Measurements from ENCODE around the gene RS1.
A peak's percentile ranks its signal among the peaks of the same experiment; 100 is the strongest.

RS1 gene

DNA sequence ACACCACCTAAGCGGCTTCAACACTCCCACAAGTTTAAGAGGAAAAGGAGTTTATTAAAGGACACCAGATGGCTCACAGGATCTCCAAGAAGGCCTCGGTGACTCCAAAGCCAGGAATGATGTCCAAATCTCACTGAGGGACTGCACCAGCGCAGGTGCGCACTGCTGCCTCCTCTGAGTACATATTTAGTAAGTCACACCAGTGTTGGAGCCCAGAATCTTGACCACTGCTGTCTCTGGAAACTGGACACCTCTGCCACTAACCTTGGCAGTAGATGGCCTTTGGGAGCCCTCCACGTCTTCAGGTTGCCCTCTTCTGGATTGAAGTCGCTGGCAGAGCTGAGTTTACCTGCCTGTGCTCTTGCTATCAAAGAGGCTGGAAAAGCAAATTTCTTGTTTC lies 10.1 kb upstream of the RS1 start:
- Histone ChIP-seq H3K4me1 (ENCODE audit: insufficient read depth, insufficient read length) (no peaks in the 10 kb centered on the region), H3K9me3 (ENCODE audit: insufficient read depth, low read length) (no peaks in the 10 kb centered on the region), H3K27me3 (ENCODE audit: insufficient read depth, insufficient read length) (no peaks in the 10 kb centered on the region), H3K4me3 (ENCODE audit: insufficient read length, low read depth) (no peak overlapping the region), H3K36me3 (ENCODE audit: insufficient read depth, insufficient read length, low read length) (no peaks in the 10 kb centered on the region), H3K9ac (ENCODE audit: insufficient read length, low read depth) (no peak overlapping the region)
- no peak for DNase-seq (ENCODE audit: low read depth, low spot score)
- TF ChIP-seq SUZ12 (IDR thresholded peaks at IDR 0.05; ENCODE audit: extremely low read depth, insufficient read depth, insufficient read length) (no peak), ZNF274 (IDR thresholded peaks at IDR 0.05; ENCODE audit: low read depth, low read length) (no peak), YY1 (IDR thresholded peaks at IDR 0.05; ENCODE audit: insufficient read depth, insufficient read length) (no peak)

DNA sequence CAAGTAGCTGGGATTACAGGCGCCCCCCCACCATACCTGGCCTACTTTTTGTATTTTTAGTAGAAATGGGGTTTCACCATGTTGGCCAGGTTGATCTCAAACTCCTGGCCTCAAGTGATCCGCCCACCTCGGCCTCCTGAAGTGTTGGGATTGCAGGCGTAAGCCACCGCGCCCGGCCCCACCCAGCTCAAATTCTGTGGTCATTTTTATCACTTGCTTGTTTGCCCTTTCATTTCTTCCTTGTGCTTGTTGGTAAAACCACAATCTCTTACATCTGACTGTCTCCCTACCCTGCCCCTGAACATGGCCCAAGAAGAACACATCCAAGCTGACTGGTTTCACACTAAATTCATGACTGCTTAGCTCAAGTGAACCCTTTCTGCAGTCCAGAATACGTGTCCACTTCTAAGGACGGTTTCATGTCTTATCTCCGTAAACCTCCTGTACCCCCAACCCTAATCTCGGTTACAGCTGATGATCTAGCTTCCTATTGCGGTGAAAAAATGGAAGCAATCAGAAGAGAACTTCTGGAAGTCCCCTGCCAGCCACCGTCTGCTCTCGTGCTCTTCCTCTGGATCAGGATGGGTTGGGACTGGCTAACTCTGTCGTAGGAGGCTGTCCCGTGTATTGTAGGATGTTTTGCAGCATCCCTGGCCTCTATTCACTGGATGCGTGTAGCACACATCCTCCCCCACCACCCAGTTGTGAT lies 5.4 kb upstream of the RS1 start:
- no peaks in the 10 kb centered on the region for H3K36me3 ChIP-seq (ENCODE audit: insufficient read depth, insufficient read length, low read length)
- no peak overlapping the region for H3K4me3 ChIP-seq (ENCODE audit: insufficient read length, low read depth)
- no peaks in the 10 kb centered on the region for H3K9me3 ChIP-seq (ENCODE audit: insufficient read depth, low read length)
- TF ChIP-seq YY1 (IDR thresholded peaks at IDR 0.05; ENCODE audit: insufficient read depth, insufficient read length) (no peak), ZNF274 (IDR thresholded peaks at IDR 0.05; ENCODE audit: low read depth, low read length) (no peak), SUZ12 (IDR thresholded peaks at IDR 0.05; ENCODE audit: extremely low read depth, insufficient read depth, insufficient read length) (no peak)
- H3K27me3 ChIP-seq (ENCODE audit: insufficient read depth, insufficient read length) = no peaks in the 10 kb centered on the region
- H3K9ac ChIP-seq (ENCODE audit: insufficient read length, low read depth) = no peak overlapping the region
- no peaks in the 10 kb centered on the region for H3K4me1 ChIP-seq (ENCODE audit: insufficient read depth, insufficient read length)
- DNase-seq (ENCODE audit: low read depth, low spot score) = no peak

DNA sequence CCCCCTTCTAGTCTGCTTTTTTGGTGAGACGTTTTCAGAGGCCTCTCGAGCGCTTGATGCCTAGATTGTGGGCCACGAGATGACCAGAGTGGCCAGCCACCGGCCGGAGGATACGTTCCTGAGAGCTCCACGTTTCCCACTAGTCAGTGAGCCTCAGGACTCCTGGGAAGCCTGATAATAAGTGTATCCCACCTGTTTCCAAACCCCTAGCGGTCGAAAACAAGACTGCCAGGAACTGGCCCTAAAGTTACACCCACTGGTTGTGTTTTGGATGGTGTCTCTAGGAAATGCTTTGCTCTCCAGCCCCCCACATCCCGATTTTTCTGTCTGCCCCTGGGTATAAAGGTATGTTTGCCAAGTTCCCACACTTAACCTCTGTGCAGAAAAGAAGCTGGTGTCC lies 4.6 kb upstream of the RS1 start:
- no peak for DNase-seq (ENCODE audit: low read depth, low spot score)
- no peaks in the 10 kb centered on the region for H3K36me3 ChIP-seq (ENCODE audit: insufficient read depth, insufficient read length, low read length)
- H3K9ac ChIP-seq (ENCODE audit: insufficient read length, low read depth) = no peak overlapping the region
- H3K27me3 ChIP-seq (ENCODE audit: insufficient read depth, insufficient read length) = no peaks in the 10 kb centered on the region
- H3K4me1 ChIP-seq (ENCODE audit: insufficient read depth, insufficient read length) = no peaks in the 10 kb centered on the region
- no peak for TF ChIP-seq ZNF274 (IDR thresholded peaks at IDR 0.05; ENCODE audit: low read depth, low read length)
- TF ChIP-seq YY1 (IDR thresholded peaks at IDR 0.05; ENCODE audit: insufficient read depth, insufficient read length) = no peak
- TF ChIP-seq SUZ12 (IDR thresholded peaks at IDR 0.05; ENCODE audit: extremely low read depth, insufficient read depth, insufficient read length) = no peak
- H3K4me3 ChIP-seq (ENCODE audit: insufficient read length, low read depth) = no peak overlapping the region
- no peaks in the 10 kb centered on the region for H3K9me3 ChIP-seq (ENCODE audit: insufficient read depth, low read length)

DNA sequence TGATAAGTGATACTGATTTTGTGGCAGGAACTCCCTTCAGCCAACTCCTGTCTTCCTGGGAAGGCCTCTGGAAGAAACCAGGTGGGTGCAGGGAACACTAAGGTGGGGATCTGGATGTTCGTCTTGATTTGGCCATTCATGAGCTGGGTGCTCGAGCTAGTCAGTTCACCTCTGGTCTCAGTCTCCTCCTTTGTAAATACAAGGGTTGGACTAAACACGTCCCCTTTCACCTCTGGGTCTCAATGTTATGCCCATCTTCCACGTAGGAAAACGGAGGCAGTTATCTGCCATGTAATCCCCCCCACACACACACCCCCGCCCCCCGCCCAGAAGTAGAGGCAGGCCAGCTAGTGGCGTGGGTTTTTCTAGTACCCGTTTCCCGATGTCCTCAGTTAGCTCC lies 4.1 kb upstream of the RS1 start:
- Histone ChIP-seq H3K27me3 (ENCODE audit: insufficient read depth, insufficient read length) (no peaks in the 10 kb centered on the region), H3K4me1 (ENCODE audit: insufficient read depth, insufficient read length) (no peaks in the 10 kb centered on the region), H3K36me3 (ENCODE audit: insufficient read depth, insufficient read length, low read length) (no peaks in the 10 kb centered on the region), H3K9ac (ENCODE audit: insufficient read length, low read depth) (no peak overlapping the region), H3K9me3 (ENCODE audit: insufficient read depth, low read length) (no peaks in the 10 kb centered on the region), H3K4me3 (ENCODE audit: insufficient read length, low read depth) (no peak overlapping the region)
- no peak for DNase-seq (ENCODE audit: low read depth, low spot score)
- TF ChIP-seq ZNF274 (IDR thresholded peaks at IDR 0.05; ENCODE audit: low read depth, low read length) = no peak
- no peak for TF ChIP-seq SUZ12 (IDR thresholded peaks at IDR 0.05; ENCODE audit: extremely low read depth, insufficient read depth, insufficient read length)
- no peak for TF ChIP-seq YY1 (IDR thresholded peaks at IDR 0.05; ENCODE audit: insufficient read depth, insufficient read length)

DNA sequence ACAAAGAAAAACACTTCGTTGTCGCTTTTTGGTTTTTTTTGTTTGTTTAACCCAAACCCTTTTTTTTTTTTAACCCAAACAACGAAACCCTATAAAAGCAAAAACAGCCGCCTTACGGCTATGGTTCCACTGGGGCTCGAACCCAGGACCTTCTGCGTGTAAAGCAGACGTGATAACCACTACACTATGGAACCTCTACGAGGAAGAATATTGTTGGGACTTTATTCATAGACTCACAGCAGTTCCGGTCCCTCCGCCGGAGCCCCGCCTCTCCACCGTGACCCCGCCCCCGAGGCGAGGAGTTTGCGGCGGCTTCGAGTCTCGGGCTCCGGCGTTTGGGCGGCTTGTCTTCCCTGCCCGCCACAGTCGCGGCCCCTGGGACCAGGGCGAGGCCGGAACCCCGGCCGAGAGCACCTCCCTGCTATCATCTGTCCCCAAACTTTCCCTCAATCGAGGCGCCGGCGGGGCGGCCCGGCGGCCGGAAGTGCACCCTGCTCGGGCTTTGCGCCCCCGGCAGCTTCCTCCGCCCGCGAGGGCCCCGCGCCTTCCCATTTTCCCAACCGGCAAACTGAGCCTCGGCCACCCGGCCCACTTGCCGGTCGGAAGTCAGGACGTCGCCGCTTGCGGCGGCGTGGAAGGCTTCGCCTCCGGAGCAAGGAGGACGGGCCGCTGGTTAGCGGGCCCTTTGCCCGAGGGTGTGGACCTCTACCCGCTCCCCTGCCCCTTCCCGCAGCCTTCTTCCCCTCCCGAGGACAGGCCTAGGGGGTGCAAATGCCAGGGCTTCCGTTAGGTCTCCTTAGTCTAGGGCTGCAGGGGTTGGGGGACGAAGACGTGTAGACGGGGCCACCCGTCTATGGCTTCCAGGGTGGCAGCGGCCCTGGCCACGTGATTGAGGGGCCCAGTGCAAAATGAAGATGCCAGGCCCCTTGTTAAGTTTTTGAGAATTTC lies 3.2 kb upstream of the RS1 start:
- Histone ChIP-seq H3K27me3 (ENCODE audit: insufficient read depth, insufficient read length) (no peaks in the 10 kb centered on the region), H3K4me3 (ENCODE audit: insufficient read length, low read depth) (peak overlapping the region; percentile 63), H3K4me1 (ENCODE audit: insufficient read depth, insufficient read length) (no peaks in the 10 kb centered on the region), H3K36me3 (ENCODE audit: insufficient read depth, insufficient read length, low read length) (no peaks in the 10 kb centered on the region), H3K9me3 (ENCODE audit: insufficient read depth, low read length) (no peaks in the 10 kb centered on the region), H3K9ac (ENCODE audit: insufficient read length, low read depth) (peak overlapping the region; percentile 76)
- no peak for TF ChIP-seq YY1 (IDR thresholded peaks at IDR 0.05; ENCODE audit: insufficient read depth, insufficient read length)
- TF ChIP-seq ZNF274 (IDR thresholded peaks at IDR 0.05; ENCODE audit: low read depth, low read length) = no peak
- TF ChIP-seq SUZ12 (IDR thresholded peaks at IDR 0.05; ENCODE audit: extremely low read depth, insufficient read depth, insufficient read length) = no peak
- DNase-seq (ENCODE audit: low read depth, low spot score) = peak; percentile 30

DNA sequence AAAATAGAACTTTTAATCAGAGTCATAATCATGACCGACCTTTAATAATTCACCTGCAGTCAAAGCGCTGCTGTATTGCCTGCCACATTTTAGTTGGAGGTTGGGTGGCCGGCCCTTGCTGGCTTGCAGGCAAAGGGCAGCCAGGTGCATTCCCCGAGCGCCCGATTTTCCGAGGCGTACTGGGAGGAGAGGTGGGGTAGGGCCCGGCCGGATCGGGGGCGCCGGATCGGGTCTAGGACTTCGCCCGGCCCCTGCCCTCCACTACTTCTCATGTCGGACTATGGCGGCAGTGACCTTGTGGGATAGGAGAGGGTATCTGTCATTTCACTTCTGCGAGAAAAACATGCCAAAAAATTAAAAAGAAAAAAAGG lies 2.5 kb upstream of the RS1 start:
- Histone ChIP-seq H3K9me3 (ENCODE audit: insufficient read depth, low read length) (no peaks in the 10 kb centered on the region), H3K4me1 (ENCODE audit: insufficient read depth, insufficient read length) (peaks cover 4% of the 10 kb centered on the region), H3K36me3 (ENCODE audit: insufficient read depth, insufficient read length, low read length) (no peaks in the 10 kb centered on the region), H3K27me3 (ENCODE audit: insufficient read depth, insufficient read length) (no peaks in the 10 kb centered on the region), H3K4me3 (ENCODE audit: insufficient read length, low read depth) (peak overlapping the region; percentile 63), H3K9ac (ENCODE audit: insufficient read length, low read depth) (peak overlapping the region; percentile 9)
- TF ChIP-seq SUZ12 (IDR thresholded peaks at IDR 0.05; ENCODE audit: extremely low read depth, insufficient read depth, insufficient read length) (no peak), YY1 (IDR thresholded peaks at IDR 0.05; ENCODE audit: insufficient read depth, insufficient read length) (no peak), ZNF274 (IDR thresholded peaks at IDR 0.05; ENCODE audit: low read depth, low read length) (no peak)
- no peak for DNase-seq (ENCODE audit: low read depth, low spot score)
